Inferior parietal cortex (tissue), 1 donor: ENCODE data around the gene SRRM5.
"Not testable (repeated sequence)": the region's sequence is repeated elsewhere in the genome, so short reads cannot be mapped to it uniquely, and the experiment has no call there.

Experiments used
- DNase-seq: peaks from one replicate; pipeline ENCODE4 v3.0.0-alpha.2; 2016; ENCODE audit errors: extremely low spot score

Gene SRRM5

DNA sequence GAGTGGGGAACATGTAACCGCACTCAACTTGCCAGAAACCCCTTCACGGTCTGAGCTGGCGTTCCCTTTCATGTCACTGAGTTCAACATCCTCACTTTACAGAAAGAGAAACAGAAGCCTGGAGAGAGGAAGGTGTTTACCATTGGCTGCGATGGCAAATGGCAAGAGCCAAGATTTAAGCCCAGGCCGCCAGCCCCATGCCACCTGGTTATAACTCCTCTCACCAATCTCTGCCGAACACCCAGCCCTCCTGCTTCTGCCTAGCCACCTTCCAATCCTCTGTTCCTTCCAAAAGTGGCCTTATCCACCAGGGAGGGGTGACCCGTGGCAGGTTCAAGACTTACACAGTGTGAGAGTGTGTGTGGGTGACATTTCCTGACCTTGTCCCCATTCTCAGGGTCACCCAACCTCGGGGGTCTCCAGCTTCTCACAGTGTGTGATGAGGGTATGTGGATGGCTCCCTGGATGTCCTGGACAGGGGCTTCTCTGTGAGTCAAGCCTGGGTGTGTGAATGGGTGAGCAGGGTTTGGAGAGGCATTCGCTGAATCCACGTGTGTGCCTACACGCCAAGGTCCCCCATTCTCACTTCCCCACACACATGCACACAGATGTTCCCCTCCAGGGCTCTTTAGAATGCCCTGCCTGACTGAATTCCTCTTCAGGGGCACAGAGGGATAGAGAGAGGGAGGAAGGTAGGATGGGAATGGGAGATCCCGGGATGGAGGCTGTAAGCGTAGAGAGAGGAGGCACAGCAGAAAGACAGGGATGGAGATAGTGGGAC is 26.5 kb downstream of the SRRM5 start:
- DNase-seq, result no peak

DNA sequence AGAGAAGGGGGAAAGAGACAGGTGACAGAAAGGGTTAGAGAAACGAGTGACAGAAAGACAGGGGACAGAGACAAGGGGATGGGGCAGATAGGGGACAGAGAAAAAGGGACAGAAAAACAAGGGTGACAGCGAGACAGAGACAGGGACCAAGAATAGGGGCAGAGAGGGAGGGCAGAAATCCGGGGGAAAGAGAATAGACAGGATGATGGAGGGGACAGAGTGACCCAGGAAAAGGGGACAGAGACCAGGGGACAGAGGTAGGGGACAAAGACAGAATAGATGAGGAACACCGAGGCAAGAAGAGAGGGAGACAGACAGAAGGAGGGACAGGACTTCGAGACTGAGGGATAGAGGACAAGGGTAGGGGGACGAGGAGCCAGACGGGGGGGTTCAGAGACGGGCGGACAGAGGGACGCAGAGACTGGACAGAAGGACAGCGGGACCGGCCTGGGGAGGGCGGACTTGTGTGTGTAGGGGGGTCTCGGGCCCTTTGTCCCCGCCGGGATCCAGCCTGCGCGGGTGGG is 27.2 kb downstream of the SRRM5 start:
- no peak for DNase-seq

DNA sequence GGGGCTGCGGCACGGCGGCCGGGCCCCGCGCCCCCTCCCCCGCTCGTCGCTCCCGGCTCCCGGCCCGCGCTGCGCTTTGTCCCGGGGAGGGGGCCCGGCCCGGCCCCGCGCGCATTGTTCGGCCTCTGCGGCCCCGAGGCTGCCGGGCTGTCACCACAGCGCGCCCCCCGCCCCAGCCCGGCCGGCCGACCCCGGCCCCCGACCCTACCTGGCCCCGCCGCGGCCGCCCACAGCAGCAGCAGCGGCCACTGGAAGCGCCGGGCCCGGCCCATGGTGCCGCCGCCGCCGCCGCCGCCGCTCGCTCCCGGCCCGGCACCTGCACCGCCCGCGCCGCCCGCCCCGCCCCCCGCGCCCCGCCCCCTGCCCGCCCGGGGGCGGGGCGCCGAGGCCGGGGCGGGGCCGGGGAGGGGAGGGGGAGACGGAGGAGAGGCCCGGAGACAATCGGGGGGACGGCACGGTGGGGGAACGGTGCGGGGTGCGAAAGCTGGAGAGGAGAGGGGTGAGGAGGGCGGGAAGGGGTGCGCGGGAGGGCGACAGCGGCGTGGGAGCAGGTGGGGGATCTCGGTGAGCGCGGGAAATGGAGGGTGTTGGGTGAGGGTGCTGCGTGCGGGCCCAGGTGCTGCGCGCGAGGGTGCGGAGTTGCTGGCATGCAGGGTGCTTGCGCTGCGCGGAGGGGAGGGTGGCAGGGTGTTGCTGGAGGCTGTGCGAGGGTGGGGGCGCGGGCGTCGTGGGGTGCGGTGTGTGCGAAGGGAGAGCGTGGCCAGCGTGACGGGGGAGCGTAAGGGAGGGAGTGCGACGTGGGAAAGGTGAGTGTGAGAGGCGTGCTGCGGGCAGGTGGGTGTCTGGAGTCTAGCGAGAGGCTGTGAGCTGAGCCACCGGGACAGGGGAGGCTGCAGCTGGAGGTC is 27.9 kb downstream of the SRRM5 start, which contains the start of gene CADM4:
Gene CADM4, minus strand, starts transcription at position 332 of the 905 bp plus-strand sequence. Its CDS starts 60 bp downstream, at position 272.
- DNase-seq, result no peak

DNA sequence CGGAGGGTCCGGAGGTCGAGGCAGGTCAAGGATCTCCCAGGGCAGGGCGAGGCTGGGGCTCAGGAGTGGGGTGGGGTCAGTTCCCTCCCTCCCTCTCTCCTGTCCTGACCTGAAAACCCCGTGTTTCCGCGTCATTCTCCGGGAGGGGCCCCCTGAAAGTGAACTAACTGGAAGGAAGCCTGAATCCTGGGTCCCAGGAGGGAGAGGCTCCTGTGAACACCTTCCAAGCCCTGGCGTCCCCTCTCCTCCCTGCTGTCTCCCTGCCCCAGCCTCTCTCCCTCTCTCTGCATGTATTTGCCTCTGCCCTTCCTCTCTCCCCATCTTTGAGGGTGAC is 28.5 kb downstream of the SRRM5 start:
- DNase-seq, result no peak

DNA sequence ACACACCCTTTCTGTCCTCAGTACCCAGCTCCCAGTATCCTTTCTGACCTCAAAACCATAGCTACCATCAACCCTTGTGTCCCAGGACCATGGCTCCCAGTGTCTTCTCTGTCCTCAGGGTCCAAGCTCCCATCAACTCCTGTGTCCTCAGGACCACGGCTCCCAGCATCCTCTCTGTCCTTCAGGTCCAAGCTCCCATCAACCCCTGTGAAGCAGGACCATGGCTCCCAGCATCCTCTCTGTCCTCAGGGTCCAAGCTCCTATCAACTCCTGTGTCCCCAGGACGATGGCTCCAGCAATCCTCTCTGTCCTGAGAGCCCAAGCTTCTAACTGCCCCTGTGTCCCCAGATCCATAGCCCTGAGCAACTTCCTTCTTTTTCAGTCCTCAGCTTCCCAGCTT is 29.4 kb downstream of the SRRM5 start:
- DNase-seq, result no peak

DNA sequence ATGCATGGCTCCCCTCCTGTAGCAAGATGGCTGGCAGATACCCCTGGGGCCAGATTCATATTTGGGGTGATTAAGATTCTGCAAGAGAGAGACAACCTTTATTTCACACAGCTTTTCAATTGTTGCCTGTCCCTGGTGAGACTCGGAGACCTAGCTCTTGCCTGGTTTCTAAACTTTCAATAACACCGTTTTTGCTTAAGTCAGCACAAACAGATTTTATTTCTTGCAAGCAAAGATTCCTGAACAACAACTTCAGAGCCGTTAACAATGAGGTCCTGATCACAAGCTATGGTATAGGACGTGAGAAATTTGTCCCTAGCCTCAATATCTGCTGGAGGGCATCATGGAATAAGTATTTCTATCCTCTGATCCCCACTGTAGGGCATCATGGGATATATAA is 30.6 kb downstream of the SRRM5 start:
- no peak for DNase-seq

DNA sequence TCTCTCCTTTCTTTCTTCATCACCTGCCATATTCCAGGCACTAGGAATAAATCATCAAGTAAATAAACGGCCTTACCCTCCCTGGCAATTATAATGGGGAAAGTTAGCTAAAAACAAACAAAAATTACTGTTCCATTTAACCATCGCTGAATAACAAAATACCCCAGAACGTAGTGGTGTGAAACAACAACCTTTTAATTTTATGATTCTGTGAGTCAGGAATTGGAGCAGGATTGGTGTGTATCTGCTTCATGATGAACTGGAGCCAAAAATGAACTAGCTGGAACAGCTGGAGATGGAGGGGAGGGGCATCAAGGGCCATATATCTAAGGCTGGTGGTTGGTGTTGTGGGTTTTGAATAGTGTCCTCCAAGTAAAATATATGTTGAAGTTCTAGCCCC is 31.4 kb downstream of the SRRM5 start:
- no peak for DNase-seq

DNA sequence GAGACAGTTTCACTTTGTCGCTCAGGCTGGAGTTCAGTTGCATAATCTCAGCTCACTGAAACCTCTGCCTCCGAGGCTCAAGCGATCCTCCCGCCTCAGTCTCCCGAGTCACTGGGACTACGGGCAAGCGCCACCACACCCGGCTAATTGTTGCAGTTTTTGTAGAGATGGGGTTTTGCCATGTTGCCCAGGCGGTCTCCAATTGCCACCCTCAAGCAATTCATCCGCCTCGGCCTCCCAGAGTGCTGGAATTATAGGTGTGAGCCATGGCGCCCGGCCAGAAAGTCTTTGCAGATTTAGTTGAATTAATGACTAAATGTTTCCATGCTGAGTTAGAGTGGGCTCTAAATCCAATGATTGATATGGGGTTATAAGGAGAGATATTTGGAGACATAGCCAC is 32.3 kb downstream of the SRRM5 start:
- no peak for DNase-seq

DNA sequence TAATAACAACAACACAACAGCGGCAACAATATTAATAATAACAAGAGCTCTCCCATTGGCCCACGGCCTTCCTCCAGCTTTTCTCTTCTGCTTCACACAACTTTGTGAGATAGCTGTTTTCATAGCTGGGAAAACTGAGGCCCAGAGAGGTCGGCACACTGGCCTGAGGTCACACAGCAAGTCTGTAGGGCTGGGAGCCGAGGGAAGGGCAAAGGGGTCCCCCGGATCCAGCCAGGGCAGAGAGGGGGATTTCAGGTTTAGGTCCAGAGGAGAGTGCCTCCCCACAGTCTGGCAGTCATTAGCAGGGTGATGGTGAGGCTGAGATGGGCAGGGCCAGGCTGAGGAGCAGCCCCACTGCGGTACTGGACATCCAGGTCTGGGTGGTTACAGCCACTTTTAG is 36.7 kb downstream of the SRRM5 start:
- no peak for DNase-seq

DNA sequence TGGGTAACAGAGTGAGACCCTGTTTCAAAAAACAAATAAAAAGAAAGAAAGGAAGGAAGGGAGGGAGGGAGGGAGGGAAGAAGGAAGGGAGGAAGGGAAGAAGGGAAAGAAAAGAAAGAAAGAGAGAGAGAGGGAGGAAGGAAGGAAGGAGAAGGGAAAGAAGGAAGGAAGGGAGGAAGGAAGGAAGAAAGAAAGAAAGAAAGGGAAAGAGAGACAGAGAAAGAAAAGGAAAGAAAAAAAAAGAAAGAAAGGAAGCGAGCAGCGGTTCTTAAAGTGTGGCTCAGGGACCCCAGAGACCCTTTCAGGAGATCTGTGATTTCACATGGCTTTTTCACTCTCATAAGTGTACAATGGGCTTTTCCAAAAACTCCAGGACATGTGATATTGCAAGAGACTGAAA is 37.6 kb downstream of the SRRM5 start:
- no peak for DNase-seq

DNA sequence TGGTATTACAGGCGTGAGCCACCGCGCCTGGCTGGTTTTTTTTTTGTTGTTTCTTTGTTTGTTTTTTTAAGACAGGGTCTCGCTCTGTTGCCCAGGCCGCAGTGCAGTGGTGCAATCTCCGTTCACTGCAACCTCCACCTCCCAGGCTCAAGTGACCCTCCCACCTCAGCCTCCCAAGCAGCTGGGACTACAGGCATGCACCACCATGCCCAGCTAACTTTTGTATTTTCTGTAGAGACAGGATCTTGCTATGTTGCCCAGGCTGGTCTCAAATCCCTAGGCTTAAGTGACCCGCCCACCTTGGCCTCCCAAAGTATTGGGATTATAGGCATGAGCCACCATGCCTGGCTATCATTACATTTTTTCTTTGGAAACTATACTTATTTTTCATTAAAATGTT is 38.4 kb downstream of the SRRM5 start:
- DNase-seq, result not testable (repeated sequence)

DNA sequence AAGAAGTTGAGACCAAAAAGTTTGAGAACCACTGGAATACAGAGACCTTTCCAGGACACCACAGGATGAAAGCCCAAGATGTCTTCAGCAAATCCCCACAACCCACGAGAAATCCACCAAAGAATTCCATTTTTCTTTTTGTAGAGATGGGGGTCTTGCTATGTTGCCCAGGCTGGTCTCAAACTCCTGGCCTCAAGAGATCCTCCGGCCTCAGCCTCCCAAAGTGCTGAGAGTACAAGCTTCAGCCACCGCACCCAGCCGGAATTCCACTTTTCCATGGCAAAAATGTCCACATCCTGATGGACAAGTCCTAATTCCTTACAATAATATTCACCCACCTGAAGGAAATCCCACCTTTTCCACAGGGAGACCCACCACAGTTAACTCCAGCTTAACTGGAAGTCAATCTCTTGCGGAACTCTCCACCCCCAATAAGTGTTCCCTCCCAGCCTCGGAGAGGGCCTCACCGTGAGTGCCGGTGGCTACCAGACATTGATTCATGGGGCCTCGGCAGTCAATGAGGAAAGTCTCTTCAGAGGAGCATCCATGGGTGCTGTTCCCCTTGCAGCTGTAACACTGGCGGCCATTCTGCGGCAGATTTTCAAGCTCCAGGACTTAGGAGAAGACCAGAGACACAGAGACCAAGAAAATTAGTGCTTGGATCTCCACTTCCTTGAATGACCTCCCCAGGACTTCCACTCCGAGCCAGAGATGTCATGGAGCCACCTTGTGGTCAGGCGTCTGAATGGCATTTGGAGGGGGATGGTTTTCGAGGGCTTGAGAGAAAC is 40.1 kb downstream of the SRRM5 start:
- peak; percentile 92 for DNase-seq

DNA sequence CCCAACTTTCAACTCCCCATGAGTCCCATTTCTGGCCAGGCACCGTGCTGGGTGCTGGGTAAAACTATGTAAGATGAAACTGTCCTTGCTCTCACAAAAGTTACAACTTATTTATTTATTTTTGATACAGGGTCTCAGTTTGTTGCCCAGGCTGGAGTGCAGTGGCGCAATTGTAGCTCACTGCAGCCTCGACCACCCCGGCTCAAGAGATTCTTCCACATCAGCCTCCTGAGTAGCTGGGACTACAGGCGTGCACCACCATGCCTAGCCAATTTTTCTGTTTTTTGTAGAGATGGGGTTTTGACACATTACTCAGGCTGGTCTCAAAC is 40.6 kb downstream of the SRRM5 start:
- DNase-seq, result no peak

DNA sequence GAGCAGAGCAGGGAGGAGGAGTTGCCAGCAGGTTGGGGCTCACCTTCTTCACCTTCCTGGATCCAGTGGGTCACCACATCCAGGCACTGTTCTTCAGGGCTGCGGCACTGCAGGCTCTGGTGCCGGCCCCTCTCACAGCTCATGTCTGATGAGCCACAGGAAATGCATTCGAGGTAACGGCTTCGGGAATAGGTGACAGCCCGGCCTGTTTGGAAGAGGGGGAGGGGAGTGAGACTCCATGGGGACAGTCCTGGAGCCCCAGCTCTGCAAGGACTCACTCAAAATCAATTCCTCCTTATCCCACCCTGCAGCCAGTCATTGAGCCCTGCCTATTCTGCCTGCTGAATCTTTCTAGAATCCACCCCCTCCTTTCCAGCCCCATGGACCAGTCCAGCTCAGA is 44.5 kb downstream of the SRRM5 start:
- DNase-seq, result no peak

DNA sequence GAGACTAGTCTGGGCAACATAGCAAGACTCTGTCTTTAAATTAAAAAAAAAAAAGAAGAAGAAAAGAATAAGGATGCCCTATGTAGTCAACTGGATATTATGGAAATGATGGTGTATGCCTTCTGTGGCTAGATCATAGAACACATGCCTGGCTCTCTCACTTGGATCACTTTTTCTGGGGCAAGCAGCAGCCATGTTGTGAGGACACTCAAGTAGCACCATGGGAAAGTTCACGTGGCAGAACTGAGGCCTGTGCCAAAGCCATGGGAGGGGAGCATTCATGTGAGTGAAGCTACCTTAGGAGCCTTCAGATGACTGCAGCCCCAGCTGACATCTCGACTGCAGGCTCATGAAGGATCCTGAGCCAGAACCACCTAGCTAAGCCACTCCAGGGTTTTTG is 46.1 kb downstream of the SRRM5 start:
- no peak for DNase-seq

DNA sequence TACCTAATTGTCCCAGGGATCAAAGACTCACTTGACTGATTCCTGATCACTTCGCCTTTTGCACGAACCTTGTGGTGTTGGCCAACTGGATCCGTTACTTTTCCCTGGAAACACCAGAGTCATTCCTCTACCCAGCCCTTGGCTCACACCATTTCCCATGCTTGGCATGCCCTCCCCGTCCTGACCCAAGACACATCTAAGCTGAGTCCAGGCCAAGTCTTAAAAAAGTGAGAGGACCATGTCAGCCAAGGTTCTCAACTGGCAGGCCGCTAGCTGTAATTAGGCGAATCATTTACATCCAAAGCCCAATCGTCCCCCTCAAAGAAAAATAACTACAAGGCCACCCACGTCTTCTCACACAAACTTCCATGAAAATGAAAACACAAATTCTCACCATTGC is 46.6 kb downstream of the SRRM5 start:
- DNase-seq, result no peak

DNA sequence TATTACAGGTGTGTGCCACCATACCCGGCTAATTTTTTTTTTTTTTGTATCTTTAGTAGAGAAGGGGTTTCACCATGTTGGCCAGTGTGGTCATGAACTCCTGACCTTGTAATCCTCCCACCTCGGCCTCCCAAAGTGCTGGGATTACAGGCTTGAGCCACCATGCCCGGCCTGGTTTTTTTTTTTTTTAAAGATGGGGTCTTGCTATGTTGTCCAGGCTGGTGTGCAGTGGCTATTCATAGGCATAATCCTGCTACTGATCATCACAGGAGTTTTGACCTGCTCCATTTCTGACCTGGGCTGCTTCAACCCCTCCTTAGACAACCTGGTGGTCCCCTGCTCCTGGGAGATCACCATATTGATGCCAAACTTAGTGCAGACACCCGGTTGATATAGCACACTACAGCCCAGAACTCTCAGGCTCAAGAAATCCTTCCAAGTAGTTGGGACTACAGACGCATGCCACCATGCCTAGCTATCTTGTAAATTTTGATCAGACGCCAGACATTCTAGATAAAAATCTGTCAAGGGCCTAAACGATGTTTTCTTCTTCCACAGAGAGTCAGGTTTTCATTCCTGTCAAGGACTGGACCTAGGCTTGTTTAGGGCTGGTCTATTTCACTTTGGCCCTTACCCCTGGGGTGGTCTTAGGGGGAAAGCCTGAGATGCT is 48.5 kb downstream of the SRRM5 start:
- DNase-seq, result no peak

DNA sequence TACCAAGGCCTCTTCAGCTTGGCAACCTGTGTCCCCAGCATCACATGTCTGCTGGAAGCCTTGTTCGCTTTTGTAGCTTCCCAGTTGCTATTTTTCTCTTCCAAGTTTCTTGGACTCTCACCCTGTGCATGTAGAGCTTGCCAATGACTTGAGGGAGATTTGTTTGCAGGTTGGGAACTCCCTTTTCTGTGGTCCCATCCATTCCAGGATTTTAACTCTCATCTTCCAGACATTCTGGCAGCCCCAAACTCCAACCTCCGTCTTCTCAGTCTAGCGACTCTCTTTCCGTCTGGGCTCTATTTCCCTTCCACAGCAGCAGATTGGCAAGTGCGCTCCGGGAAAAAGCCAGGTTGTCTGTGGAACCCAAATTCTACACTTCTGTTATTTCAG is 49.1 kb downstream of the SRRM5 start:
- no peak for DNase-seq

DNA sequence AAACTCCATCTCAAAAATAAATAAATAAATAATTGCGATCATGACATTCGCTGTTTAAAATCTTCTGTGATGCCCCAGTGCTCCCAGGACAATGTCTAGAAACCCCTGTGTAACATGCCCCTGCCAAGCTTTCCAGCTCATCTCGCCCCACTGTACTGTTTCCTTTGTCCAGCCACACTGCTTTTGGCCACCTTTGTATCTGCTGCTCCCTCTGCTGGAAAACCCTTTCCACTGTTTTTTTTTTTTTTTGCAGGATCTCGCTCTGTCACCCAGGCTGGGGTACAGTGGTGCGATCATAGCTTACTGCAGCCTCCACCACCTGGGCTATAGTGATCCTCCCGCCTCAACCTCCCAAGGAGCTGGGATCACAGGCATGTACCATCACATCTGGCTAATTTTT is 50.6 kb downstream of the SRRM5 start:
- no peak for DNase-seq

DNA sequence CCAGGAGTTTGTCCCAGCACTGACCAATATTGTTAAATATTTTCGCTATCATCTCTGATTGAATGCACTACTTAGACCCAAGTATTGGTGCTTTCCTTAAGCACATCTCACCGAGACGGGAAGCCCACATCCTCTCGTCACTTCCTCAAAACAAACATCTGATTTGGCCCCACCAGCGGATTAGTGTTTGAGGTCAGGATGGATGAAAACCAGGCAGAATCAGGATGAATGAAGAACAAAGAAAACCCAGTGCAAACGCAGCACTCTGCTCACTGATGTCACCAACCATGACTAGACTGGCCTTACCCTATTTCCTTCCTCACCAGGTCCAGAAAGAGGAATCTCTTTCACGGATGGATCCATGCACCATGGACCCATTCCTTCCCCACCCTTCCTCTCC is 52.1 kb downstream of the SRRM5 start:
- no peak for DNase-seq
